Right ventricle myocardium superior (tissue), 1 donor: Measurements from ENCODE around the gene TVP23A. TPM values are rescaled to one million over a fixed set of nuclear protein-coding genes. Genes with fewer than 3 reads are reported as not detected.

Source experiments
- ATAC-seq: fragments of 200-7000 bp; cut with Tn5 transposase; one replicate; pipeline ENCODE4 v1.9.1; 2020; ENCODE audit warnings: mild to moderate bottlenecking; ENCODE audit not compliant: poor library complexity
- DNase-seq: peaks from one replicate; pipeline ENCODE4 v3.0.0-alpha.2; 2020
- intact Hi-C: fragments of 100-400 bp; cut with DNase I; formaldehyde crosslinking; loops from one replicate; pipeline ENCODE4 v1.11.2; 2022
- total RNA-seq: library from RNA; stranded (reverse); fragmentation: NEBNext Ultra II Directional; extraction: Animal tissue kit (Norgen Biotek cat#: 25700); gene quantifications from one replicate; pipeline ENCODE4 v1.2.1, GENCODE V29; 2021
- donor health status: DM: no; HTN: yes; CAD: no; lungs with severe emphysema.

Gene TVP23A
- total RNA-seq, 1 donor from 2014 or later: 0.19 TPM

DNA sequence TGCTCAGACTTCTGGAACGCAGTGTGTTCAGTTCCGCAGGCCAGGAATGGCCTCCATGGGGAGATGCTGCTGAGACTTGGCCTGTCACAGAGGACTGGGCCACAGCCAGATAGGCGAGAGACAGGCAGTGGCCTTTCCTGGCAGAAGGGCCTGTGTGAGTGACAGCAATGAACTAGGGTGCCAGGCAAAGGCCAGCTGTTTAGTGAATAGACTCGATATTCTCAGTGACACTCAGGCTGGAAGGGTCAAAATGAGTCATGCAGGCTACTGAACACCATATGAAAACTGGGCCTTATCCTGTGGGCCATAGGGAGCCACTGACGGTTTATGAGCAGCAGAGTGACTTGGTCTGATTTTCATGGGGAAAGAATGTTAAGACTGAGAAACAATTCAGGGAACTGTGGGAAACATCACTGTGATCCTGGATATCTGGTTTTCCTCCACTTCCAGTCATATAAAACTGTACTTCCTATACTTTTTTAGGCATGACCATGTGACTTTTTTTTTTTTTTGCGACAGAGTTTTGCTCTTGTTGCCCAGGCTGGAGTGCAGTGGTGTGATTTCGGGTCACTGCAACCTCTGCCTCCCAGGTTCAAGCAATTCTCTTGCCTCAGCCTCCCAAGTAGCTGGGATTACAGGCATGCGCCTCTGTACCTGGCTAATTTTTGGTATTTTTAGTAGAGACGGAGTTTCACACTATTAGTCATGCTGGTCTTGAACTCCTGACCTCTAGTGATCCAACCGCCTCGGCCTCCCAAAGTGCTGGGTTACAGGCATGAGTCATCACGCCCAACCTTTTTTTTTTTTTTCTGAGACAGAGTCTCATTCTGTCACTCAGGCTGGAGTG lies 80.1 kb downstream of the TVP23A start:
- peak; percentile 92 for ATAC-seq
- intact Hi-C loops: loop anchor here (5.0 kb wide), 1 partner anchor 481 kb away; no protein-coding TSS in a partner anchor

GRCh38 chr16:10737068-10737625 lies 81.4 kb downstream of the TVP23A start:
- DNase-seq: no peak
- intact Hi-C loops: loop anchor here (2.0 to 5.0 kb wide), 2 partner anchors 222 to 480 kb away; no protein-coding TSS in a partner anchor
- peak; percentile 77 for ATAC-seq

More for the DNA sequence above, 80.1 kb downstream of the TVP23A start:
- peak; percentile 93 for DNase-seq

DNA sequence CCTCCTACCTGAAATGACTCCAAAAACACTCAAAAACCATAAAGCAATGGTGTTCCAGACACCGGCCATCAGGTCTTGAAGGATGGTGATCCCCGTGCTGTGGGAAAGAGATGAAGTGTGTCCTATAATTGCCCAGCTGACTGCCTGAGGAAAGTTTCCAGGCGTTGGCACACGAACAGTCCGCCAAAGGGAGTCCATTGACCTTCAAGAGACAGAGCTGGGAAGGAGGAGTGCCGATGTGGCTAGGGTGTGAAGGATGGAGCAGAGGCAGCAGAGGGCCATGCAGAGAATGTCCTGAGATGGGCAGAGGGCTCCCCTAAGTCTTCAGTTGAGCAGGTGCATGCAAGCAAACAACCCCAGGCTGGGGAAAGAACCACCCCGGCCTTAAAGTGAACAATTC lies 86.8 kb downstream of the TVP23A start:
- intact Hi-C loops: no loop called here
- DNase-seq (no peak), ATAC-seq (peak; percentile 54)

DNA sequence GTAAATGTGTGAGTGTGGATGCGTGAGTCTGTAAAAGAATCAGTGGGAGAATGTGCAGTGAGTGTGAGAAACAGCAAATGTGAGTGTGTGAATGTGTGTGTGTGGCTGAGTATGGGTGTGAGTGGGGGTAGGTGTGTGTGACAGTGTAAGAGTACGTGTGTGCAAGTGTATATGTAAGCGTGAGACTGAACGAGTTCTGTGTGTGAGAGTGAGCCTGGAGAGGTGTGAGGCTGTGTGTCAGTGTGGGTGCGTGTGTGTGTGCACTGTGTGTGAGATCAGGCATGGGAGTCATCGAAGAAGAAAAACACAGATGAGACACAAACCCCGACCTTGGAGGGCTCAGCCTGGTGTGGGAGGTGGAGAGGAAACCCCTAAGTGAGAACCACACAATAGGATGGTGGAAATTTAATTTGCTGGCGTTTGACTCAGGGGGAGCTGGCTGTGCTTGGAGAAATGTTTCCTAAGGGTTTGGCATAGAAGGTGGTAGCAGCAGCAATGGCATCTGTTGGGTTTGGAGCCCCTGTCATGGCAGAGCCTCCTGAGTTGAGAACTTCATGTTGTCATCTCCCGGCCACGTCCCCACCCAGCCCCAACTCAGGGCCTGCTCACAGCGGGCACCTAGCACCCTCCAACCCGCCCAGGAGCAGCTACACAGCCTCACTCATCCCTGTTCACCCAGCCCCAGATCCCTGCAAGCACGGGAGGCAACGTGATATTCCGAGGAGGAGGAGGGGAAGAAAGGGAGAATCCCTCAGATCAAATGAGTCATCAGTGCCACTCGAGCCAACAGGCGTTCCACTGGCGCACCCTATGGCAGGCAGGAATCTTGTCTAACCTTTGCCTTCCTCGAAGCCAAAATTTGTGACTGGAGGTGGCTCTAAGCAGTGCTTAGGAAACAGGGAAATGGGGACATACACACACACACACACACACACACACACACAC lies 89.2 kb downstream of the TVP23A start:
- intact Hi-C loops: no loop called here
- ATAC-seq (no peak), DNase-seq (no peak)

GRCh38 chr16:10728003-10728887 lies 90.3 kb downstream of the TVP23A start:
- intact Hi-C loops: no loop called here
- DNase-seq (no peak), ATAC-seq (peak; percentile 60)

Other genes starting within 250 kb of the TVP23A start
- gene EMP2, start 238.2 kb downstream of the TVP23A start, total RNA-seq: 81.0 TPM
- not detected for gene TEKT5, start 123.9 kb downstream of the TVP23A start, total RNA-seq
- gene NUBP1, start 75.0 kb downstream of the TVP23A start, total RNA-seq: 41.4 TPM
- gene CIITA, start 58.4 kb upstream of the TVP23A start, total RNA-seq: 7.9 TPM
- gene DEXI, start 123.7 kb upstream of the TVP23A start, total RNA-seq: 112 TPM
- 20.9 TPM for gene CLEC16A, start 125.8 kb upstream of the TVP23A start, total RNA-seq